ENCODE data around the gene PRSS22. TPM values are rescaled to one million over a fixed set of nuclear protein-coding genes. Genes with fewer than 3 reads are reported as not detected.

Gene PRSS22
- total RNA-seq, 3 donors from 2014 or later: 13.6 to 18.7 TPM; not detected in 1

DNA sequence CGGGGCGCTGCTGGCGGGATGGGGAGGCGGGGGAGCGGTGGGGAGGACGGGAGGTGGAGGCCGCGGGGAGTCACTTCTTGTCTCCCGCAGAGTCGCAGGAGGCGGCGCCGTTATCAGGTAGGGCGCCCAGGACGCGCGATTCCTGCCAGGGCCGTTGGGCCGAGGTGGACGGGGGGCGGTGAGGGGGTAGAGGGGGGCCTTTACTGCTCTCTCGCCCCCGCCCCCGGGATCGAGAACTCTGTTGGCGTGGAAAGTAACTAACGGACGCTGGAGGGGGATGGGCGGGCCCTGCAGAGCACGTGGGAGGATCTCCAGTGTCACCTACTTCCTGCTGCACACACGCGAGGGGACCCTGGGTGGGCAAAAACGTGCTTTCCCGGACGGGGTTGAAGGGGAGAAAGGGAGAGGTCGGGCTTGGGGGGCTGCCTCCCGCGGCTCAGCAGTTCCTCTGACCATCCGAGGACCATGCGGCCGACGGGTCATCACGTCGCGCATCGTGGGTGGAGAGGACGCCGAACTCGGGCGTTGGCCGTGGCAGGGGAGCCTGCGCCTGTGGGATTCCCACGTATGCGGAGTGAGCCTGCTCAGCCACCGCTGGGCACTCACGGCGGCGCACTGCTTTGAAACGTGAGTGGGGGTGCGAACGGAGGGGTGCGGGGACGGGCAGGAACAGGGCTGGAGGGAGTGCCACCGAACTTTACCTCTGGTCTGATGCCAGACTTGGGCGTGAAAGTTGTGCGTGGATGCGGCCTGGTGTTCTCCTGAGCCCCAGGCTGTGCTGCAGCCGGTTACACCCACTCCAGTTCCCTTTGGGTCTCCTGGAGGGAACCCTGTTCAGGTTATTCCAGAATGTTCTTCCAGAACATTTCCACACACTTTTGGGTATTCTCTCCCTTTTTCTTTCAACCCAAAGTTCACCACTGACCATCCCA lies 40.4 kb downstream of the PRSS22 start:
- Histone ChIP-seq H3K9me3 (no peaks in the 10 kb centered on the region), H3K4me1 (no peaks in the 10 kb centered on the region), H3K27ac (no peak overlapping the region), H3K27me3 (no peaks in the 10 kb centered on the region), H3K36me3 (no peaks in the 10 kb centered on the region), H3K4me3 (peak overlapping the region in 2 of 3 donors; percentile 37 to 53)
- peak in 1 of 2 donors; percentile 49 for DNase-seq (ENCODE audit: low spot score in 2 of 2)
- TF ChIP-seq, protein P1, sequence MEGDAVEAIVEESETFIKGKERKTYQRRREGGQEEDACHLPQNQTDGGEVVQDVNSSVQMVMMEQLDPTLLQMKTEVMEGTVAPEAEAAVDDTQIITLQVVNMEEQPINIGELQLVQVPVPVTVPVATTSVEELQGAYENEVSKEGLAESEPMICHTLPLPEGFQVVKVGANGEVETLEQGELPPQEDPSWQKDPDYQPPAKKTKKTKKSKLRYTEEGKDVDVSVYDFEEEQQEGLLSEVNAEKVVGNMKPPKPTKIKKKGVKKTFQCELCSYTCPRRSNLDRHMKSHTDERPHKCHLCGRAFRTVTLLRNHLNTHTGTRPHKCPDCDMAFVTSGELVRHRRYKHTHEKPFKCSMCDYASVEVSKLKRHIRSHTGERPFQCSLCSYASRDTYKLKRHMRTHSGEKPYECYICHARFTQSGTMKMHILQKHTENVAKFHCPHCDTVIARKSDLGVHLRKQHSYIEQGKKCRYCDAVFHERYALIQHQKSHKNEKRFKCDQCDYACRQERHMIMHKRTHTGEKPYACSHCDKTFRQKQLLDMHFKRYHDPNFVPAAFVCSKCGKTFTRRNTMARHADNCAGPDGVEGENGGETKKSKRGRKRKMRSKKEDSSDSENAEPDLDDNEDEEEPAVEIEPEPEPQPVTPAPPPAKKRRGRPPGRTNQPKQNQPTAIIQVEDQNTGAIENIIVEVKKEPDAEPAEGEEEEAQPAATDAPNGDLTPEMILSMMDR (IDR thresholded peaks at IDR 0.05): no peak
- no peak for TF ChIP-seq POLR2AphosphoS5 (IDR thresholded peaks at IDR 0.05)
- TF ChIP-seq POLR2A (IDR thresholded peaks at IDR 0.05): no peak
- intact Hi-C loops (cut with DNase I; ENCODE audit: low total_unique reads): no loop called here

DNA sequence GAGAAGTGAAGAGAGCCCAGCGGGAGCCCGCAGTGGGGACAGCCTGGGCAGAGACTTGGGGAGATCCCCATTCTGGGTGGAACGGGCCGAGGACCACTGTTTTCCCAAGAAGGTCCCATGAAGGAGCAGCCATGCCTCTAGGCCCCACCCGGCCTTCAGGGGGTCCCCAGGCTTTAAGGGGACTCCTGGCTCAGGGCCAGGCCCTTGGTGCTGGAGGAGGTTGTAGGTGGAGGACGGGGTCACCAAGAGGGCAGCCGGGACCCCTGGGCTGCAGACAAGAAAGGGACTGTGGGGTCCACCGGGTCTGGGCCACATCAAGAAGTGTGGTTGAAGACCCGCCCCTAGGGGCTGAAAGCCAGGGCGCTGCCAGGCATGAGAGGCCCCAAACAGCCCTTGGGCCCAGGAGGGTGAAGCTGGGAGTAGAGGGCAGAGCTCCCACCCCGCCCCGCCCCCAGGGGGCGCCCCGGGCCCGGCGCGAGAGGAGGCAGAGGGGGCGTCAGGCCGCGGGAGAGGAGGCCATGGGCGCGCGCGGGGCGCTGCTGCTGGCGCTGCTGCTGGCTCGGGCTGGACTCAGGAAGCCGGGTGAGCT lies 41.1 kb downstream of the PRSS22 start, which contains the start of gene PRSS21:
TSS of gene PRSS21 (plus strand) at position 487 of the 589 bp plus-strand sequence. CDS start at position 519, 32 bp downstream.
- TF ChIP-seq POLR2AphosphoS5 (IDR thresholded peaks at IDR 0.05) (no peak), POLR2A (IDR thresholded peaks at IDR 0.05) (no peak)
- TF ChIP-seq, protein P1 (IDR thresholded peaks at IDR 0.05): no peak
- Histone ChIP-seq H3K4me1 (peaks cover 1 to 5% of the 10 kb centered on the region in 2 donors), H3K27ac (no peak within 1 kb of the TSS), H3K36me3 (no peaks in the 10 kb centered on the region), H3K27me3 (no peaks in the 10 kb centered on the region), H3K4me3 (peak within 1 kb of the TSS in 2 of 3 donors; percentile 37 to 53), H3K9me3 (no peaks in the 10 kb centered on the region)
- intact Hi-C loops (cut with DNase I; ENCODE audit: low total_unique reads): no loop called here
- DNase-seq (ENCODE audit: low spot score in 2 of 2): peak in 1 of 2 donors; percentile 43

DNA sequence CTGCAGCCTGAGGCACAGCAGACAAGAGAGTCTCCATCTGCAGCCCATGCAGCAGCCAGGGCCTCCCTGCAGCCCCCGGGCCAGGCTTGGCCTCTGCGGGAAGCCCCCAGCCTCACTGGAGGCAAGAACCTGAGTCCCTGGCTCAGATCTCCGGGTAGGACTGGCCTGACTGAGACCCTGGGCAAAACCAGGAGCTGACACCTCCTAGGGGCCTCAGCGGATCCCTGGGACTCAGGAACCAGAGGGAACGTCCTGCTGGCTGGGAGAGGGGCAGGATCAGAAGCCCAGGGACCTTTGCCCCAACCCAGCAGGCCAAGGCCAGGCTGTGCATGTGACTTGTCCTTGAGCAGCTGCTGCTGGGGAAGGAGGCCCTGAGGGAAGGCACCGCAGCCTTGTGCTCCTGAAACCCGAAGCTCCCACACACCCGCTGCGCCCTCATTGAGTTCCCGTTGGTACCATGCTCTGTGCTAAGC lies 42.6 kb downstream of the PRSS22 start:
- intact Hi-C loops (cut with DNase I; ENCODE audit: low total_unique reads): no loop called here
- Histone ChIP-seq H3K9me3 (no peaks in the 10 kb centered on the region), H3K4me1 (peaks cover 6 to 9% of the 10 kb centered on the region in 2 donors), H3K4me3 (no peak overlapping the region), H3K27me3 (peaks cover 0 to 3% of the 10 kb centered on the region in 2 donors), H3K36me3 (no peaks in the 10 kb centered on the region), H3K27ac (no peak overlapping the region)
- TF ChIP-seq, protein P1 (IDR thresholded peaks at IDR 0.05): no peak
- TF ChIP-seq POLR2AphosphoS5 (IDR thresholded peaks at IDR 0.05) (no peak), POLR2A (IDR thresholded peaks at IDR 0.05) (no peak)
- DNase-seq (ENCODE audit: low spot score in 2 of 2): peak in 1 of 2 donors; percentile 43

DNA sequence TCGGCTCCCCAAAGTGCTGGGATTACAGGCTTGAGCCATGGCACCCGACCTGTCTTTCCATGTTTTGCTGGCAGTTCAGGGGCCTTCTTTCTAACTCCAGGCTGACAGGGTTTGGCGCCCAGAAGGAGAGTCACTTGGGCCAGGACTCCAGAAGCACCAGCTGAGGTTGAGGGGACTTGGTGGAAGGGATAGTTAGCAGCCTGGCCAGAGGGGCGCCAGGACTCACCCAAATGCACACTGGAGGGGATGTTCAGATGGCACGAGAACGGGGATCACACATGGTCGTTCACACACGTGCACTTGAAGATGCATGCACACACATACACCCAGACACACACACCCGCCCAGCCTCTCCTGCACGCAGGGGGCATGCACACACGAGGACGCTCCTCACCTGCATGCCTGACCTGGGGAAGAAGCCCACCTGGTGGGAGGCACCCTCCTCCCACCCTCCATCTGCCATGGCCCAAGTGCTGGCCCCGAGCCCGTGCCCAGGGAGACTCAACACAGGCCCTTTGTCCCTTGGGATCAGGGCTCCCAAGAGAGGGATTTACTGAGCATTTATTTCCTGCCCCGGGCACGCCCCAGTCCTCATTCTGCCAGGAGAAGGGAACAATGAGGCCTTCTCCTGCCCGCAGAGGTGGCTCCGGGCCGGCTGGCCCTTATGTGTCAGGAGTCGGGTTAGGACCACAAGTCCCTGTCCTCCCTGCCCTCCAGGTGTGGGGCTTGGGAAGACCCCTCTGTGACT lies 43.2 kb downstream of the PRSS22 start:
- no peak overlapping the region for H3K27ac ChIP-seq
- H3K4me1 ChIP-seq: peaks cover 6 to 9% of the 10 kb centered on the region in 2 donors
- H3K4me3 ChIP-seq: no peak overlapping the region
- H3K9me3 ChIP-seq: no peaks in the 10 kb centered on the region
- peak in 1 of 2 donors; percentile 41 for DNase-seq (ENCODE audit: low spot score in 2 of 2)
- TF ChIP-seq POLR2AphosphoS5 (IDR thresholded peaks at IDR 0.05) (no peak), POLR2A (IDR thresholded peaks at IDR 0.05) (no peak)
- TF ChIP-seq, protein P1 (IDR thresholded peaks at IDR 0.05): no peak
- intact Hi-C loops (cut with DNase I; ENCODE audit: low total_unique reads): no loop called here
- H3K36me3 ChIP-seq: no peaks in the 10 kb centered on the region
- H3K27me3 ChIP-seq: peaks cover 0 to 3% of the 10 kb centered on the region in 2 donors

Data from breast epithelium (tissue), 4 donors.